ENCODE measurements around the gene A2ML1. TPM values are rescaled to one million over a fixed set of nuclear protein-coding genes. Genes with fewer than 3 reads are reported as not detected.

Gene A2ML1
- total RNA-seq, 1 donor from 2014 or later: not detected

- Mint-ChIP-seq H3K27ac (ENCODE audit: unreplicated experiment) (no peak overlapping the region), H3K36me3 (ENCODE audit: low read depth, unreplicated experiment) (peaks cover 2% of the 10 kb centered on the region), H3K4me1 (ENCODE audit: low read depth, unreplicated experiment) (no peaks in the 10 kb centered on the region), H3K9me3 (ENCODE audit: unreplicated experiment) (no peaks in the 10 kb centered on the region), H3K27me3 (ENCODE audit: low read depth, unreplicated experiment) (no peaks in the 10 kb centered on the region), H3K4me3 (ENCODE audit: unreplicated experiment) (no peak overlapping the region)
- no peak for DNase-seq (ENCODE audit: low read depth)
- Histone ChIP-seq H3K79me2 (ENCODE audit: insufficient read depth, low read length) (no peaks in the 10 kb centered on the region), H3K4me1 (ENCODE audit: insufficient read depth, low read length) (no peaks in the 10 kb centered on the region), H3K9ac (ENCODE audit: low read length) (no peak overlapping the region), H3K27me3 (ENCODE audit: insufficient read depth, low read length) (no peaks in the 10 kb centered on the region), H4K20me1 (ENCODE audit: insufficient read depth, low read length) (peaks cover 3% of the 10 kb centered on the region), H3K36me3 (ENCODE audit: insufficient read depth, low read length) (peaks cover 12% of the 10 kb centered on the region), H3K4me3 (ENCODE audit: insufficient read depth, low read depth, low read length) (no peak overlapping the region), H3K4me2 (ENCODE audit: low read length) (no peak overlapping the region), H3K27ac (ENCODE audit: low read depth, low read length) (no peak overlapping the region), H2AFZ (ENCODE audit: low read depth, low read length) (no peak overlapping the region), H3K9me3 (ENCODE audit: insufficient read depth, low read depth, low read length) (no peaks in the 10 kb centered on the region)
- no peak for FAIRE-seq
- TF ChIP-seq EZH2 (IDR thresholded peaks at IDR 0.05; ENCODE audit: insufficient read depth, low read length): no peak
- TF ChIP-seq, protein P1, sequence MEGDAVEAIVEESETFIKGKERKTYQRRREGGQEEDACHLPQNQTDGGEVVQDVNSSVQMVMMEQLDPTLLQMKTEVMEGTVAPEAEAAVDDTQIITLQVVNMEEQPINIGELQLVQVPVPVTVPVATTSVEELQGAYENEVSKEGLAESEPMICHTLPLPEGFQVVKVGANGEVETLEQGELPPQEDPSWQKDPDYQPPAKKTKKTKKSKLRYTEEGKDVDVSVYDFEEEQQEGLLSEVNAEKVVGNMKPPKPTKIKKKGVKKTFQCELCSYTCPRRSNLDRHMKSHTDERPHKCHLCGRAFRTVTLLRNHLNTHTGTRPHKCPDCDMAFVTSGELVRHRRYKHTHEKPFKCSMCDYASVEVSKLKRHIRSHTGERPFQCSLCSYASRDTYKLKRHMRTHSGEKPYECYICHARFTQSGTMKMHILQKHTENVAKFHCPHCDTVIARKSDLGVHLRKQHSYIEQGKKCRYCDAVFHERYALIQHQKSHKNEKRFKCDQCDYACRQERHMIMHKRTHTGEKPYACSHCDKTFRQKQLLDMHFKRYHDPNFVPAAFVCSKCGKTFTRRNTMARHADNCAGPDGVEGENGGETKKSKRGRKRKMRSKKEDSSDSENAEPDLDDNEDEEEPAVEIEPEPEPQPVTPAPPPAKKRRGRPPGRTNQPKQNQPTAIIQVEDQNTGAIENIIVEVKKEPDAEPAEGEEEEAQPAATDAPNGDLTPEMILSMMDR (IDR thresholded peaks at IDR 0.05; ENCODE audit: insufficient read depth, low read depth, low read length): no peak
Measured at GRCh38 chr12:8779862-8780261, 42.6 kb upstream of the A2ML1 start.

DNA sequence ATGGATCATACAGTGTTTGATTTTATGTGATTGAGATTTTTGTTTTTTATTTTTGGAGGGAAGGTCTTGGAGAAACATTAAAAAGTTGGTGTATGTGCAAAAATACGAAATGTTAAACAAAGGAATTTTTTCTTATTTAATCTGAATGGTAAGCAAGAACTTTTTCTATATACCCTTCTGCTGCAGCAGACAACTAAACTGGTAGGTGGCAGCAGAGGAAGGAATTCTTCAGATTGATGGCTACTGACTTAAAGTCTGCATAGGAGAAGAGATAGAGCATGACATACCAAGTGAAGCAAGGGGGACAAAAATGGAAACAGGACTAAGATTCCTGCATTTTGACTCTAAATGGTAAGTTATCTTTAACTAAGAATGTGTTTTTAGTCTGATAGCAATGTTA, 42.0 kb upstream of the A2ML1 start:
- Histone ChIP-seq H4K20me1 (ENCODE audit: insufficient read depth, low read length) (peaks cover 3% of the 10 kb centered on the region), H3K79me2 (ENCODE audit: insufficient read depth, low read length) (no peaks in the 10 kb centered on the region), H3K4me2 (ENCODE audit: low read length) (no peak overlapping the region), H3K4me1 (ENCODE audit: insufficient read depth, low read length) (no peaks in the 10 kb centered on the region), H3K27me3 (ENCODE audit: insufficient read depth, low read length) (no peaks in the 10 kb centered on the region), H3K36me3 (ENCODE audit: insufficient read depth, low read length) (peaks cover 12% of the 10 kb centered on the region), H2AFZ (ENCODE audit: low read depth, low read length) (no peak overlapping the region), H3K4me3 (ENCODE audit: insufficient read depth, low read depth, low read length) (no peak overlapping the region), H3K9ac (ENCODE audit: low read length) (no peak overlapping the region), H3K9me3 (ENCODE audit: insufficient read depth, low read depth, low read length) (no peaks in the 10 kb centered on the region), H3K27ac (ENCODE audit: low read depth, low read length) (no peak overlapping the region)
- TF ChIP-seq EZH2 (IDR thresholded peaks at IDR 0.05; ENCODE audit: insufficient read depth, low read length): no peak
- TF ChIP-seq, protein P1 (IDR thresholded peaks at IDR 0.05; ENCODE audit: insufficient read depth, low read depth, low read length): peak; percentile 15
- Mint-ChIP-seq H3K27me3 (ENCODE audit: low read depth, unreplicated experiment) (no peaks in the 10 kb centered on the region), H3K4me1 (ENCODE audit: low read depth, unreplicated experiment) (no peaks in the 10 kb centered on the region), H3K36me3 (ENCODE audit: low read depth, unreplicated experiment) (peaks cover 2% of the 10 kb centered on the region), H3K27ac (ENCODE audit: unreplicated experiment) (no peak overlapping the region), H3K4me3 (ENCODE audit: unreplicated experiment) (no peak overlapping the region), H3K9me3 (ENCODE audit: unreplicated experiment) (no peaks in the 10 kb centered on the region)
- FAIRE-seq (peak; percentile 34), DNase-seq (ENCODE audit: low read depth) (peak; percentile 20)

DNA sequence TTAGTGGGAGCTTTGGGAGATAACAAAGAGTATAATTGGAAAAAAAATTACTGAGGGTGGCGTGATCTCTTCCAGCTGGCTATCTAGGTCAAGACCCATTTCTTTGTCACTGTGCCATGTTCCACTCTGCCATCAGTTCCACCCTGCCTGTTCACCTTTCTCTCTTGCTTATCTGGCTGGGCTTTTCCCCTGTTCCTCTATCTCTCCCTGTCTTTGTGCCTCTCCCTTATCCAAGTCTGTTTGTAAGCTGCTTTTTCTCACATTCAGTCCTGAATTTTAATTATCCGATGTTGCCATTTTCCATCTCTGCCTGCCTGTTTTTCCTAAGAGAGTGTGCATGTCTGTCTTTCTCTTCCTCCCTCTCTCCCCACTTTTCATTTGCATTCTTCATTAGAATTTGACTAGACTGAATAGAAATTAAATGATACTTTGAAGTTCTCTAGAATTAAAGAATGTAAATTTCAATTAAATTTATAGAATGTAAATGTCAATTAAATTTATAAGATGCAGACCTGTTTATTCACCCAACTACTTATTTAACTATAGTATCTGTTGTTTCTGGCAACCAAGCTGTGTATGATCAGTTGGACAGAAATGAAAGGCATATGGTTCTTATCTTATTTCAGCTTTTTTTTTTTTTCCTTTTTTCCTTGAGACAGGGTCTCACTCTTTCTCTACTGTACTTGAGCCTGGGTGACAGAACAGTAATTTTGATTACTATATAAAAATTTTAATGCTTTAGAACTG, 40.9 kb upstream of the A2ML1 start:
- H3K27ac ChIP-seq (ENCODE audit: low read depth, low read length): no peak overlapping the region
- no peaks in the 10 kb centered on the region for H3K4me1 ChIP-seq (ENCODE audit: insufficient read depth, low read length)
- no peak for DNase-seq (ENCODE audit: low read depth)
- no peak overlapping the region for H3K4me3 Mint-ChIP-seq (ENCODE audit: unreplicated experiment)
- H2AFZ ChIP-seq (ENCODE audit: low read depth, low read length): no peak overlapping the region
- H3K4me2 ChIP-seq (ENCODE audit: low read length): no peak overlapping the region
- H3K27me3 Mint-ChIP-seq (ENCODE audit: low read depth, unreplicated experiment): no peaks in the 10 kb centered on the region
- peaks cover 12% of the 10 kb centered on the region for H3K36me3 ChIP-seq (ENCODE audit: insufficient read depth, low read length)
- no peak overlapping the region for H3K9ac ChIP-seq (ENCODE audit: low read length)
- H3K4me3 ChIP-seq (ENCODE audit: insufficient read depth, low read depth, low read length): no peak overlapping the region
- no peaks in the 10 kb centered on the region for H3K9me3 ChIP-seq (ENCODE audit: insufficient read depth, low read depth, low read length)
- peaks cover 2% of the 10 kb centered on the region for H3K36me3 Mint-ChIP-seq (ENCODE audit: low read depth, unreplicated experiment)
- no peaks in the 10 kb centered on the region for H3K27me3 ChIP-seq (ENCODE audit: insufficient read depth, low read length)
- peaks cover 3% of the 10 kb centered on the region for H4K20me1 ChIP-seq (ENCODE audit: insufficient read depth, low read length)
- no peak overlapping the region for H3K27ac Mint-ChIP-seq (ENCODE audit: unreplicated experiment)
- no peak for TF ChIP-seq EZH2 (IDR thresholded peaks at IDR 0.05; ENCODE audit: insufficient read depth, low read length)
- TF ChIP-seq, protein P1 (IDR thresholded peaks at IDR 0.05; ENCODE audit: insufficient read depth, low read depth, low read length): no peak
- H3K79me2 ChIP-seq (ENCODE audit: insufficient read depth, low read length): no peaks in the 10 kb centered on the region
- FAIRE-seq: no peak
- no peaks in the 10 kb centered on the region for H3K4me1 Mint-ChIP-seq (ENCODE audit: low read depth, unreplicated experiment)
- no peaks in the 10 kb centered on the region for H3K9me3 Mint-ChIP-seq (ENCODE audit: unreplicated experiment)

Measured in astrocyte (in vitro differentiated cells and primary cell).